Upper lobe of right lung (tissue), 1 donor: ENCODE results near the gene CAPN11. TPM values are rescaled to one million over a fixed set of nuclear protein-coding genes. Genes with fewer than 3 reads are reported as not detected.

Experiments used
- ATAC-seq: fragments of 200-7000 bp; cut with Tn5 transposase; one replicate; pipeline ENCODE4 v1.9.1; 2020; ENCODE audit warnings: mild to moderate bottlenecking, moderate library complexity
- DNase-seq: peaks from one replicate; pipeline ENCODE4 v3.0.0-alpha.2; 2020
- H3K27ac ChIP-seq: fragments of 200-600 bp; one replicate; pipeline ENCODE4 v1.8.0; 2022
- H3K27me3 ChIP-seq: fragments of 200-600 bp; one replicate; pipeline ENCODE4 v1.8.0; 2022; ENCODE audit warnings: mild to moderate bottlenecking
- H3K36me3 ChIP-seq: fragments of 200-600 bp; one replicate; pipeline ENCODE4 v1.8.0; 2022
- H3K4me1 ChIP-seq: fragments of 200-600 bp; one replicate; pipeline ENCODE4 v1.8.0; 2022
- H3K4me3 ChIP-seq: fragments of 200-600 bp; one replicate; pipeline ENCODE4 v1.8.0; 2022; ENCODE audit warnings: mild to moderate bottlenecking
- H3K9me3 ChIP-seq: fragments of 200-600 bp; one replicate; pipeline ENCODE4 v1.8.0; 2022
- CTCF ChIP-seq: fragments of 200-600 bp; IDR thresholded peaks from one replicate; pipeline ENCODE4 v1.8.0; 2022; ENCODE audit warnings: antibody characterized with exemption
- intact Hi-C: fragments of 100-400 bp; cut with DNase I; formaldehyde crosslinking; loops from one replicate; pipeline ENCODE4 v1.11.0; 2022
- total RNA-seq: library from RNA; stranded (reverse); fragmentation: NEBNext Ultra II Directional; extraction: Animal tissue kit (Norgen Biotek cat#: 25700); gene quantifications from one replicate; pipeline ENCODE4 v1.2.1, GENCODE V29; 2021
- donor health status: DM: no; HTN: yes; CAD: no; lungs with severe emphysema.

The CAPN11 gene
- total RNA-seq, 1 donor from 2014 or later = 1.6 TPM

GRCh38 chr6:44207966-44208365 lies 49.3 kb downstream of the CAPN11 start:
- no peak overlapping the region for H3K27ac ChIP-seq
- intact Hi-C loops = no loop called here
- DNase-seq (no peak), ATAC-seq (no peak)
- H3K4me3 ChIP-seq = no peak overlapping the region
- no peaks in the 10 kb centered on the region for H3K27me3 ChIP-seq
- no peaks in the 10 kb centered on the region for H3K4me1 ChIP-seq
- no peak for TF ChIP-seq CTCF
- no peaks in the 10 kb centered on the region for H3K9me3 ChIP-seq
- H3K36me3 ChIP-seq = no peaks in the 10 kb centered on the region

GRCh38 chr6:44211284-44211683 lies 52.7 kb downstream of the CAPN11 start:
- Histone ChIP-seq H3K27ac (no peak overlapping the region), H3K36me3 (no peaks in the 10 kb centered on the region), H3K27me3 (no peaks in the 10 kb centered on the region), H3K4me1 (no peaks in the 10 kb centered on the region), H3K4me3 (no peak overlapping the region), H3K9me3 (no peaks in the 10 kb centered on the region)
- intact Hi-C loops = no loop called here
- TF ChIP-seq CTCF = no peak
- DNase-seq = no peak
- ATAC-seq = no peak

GRCh38 chr6:44214307-44214706 lies 55.7 kb downstream of the CAPN11 start:
- intact Hi-C loops = no loop called here
- Histone ChIP-seq H3K4me3 (no peak overlapping the region), H3K4me1 (peaks cover 25% of the 10 kb centered on the region), H3K36me3 (no peaks in the 10 kb centered on the region), H3K9me3 (no peaks in the 10 kb centered on the region), H3K27ac (no peak overlapping the region), H3K27me3 (no peaks in the 10 kb centered on the region)
- ATAC-seq (no peak), DNase-seq (no peak)
- TF ChIP-seq CTCF = no peak

GRCh38 chr6:44216677-44217331 lies 58.2 kb downstream of the CAPN11 start, which contains the start of gene MYMX:
TSS of gene MYMX (plus strand) at chr6:44216926. CDS start at chr6:44217472, 546 bp downstream.
- Histone ChIP-seq H3K4me1 (peaks cover 42% of the 10 kb centered on the region), H3K4me3 (no peak within 1 kb of the TSS), H3K36me3 (no peaks in the 10 kb centered on the region), H3K27me3 (no peaks in the 10 kb centered on the region), H3K9me3 (no peaks in the 10 kb centered on the region), H3K27ac (peak within 1 kb of the TSS; percentile 84)
- intact Hi-C loops = no loop called here
- no peak for TF ChIP-seq CTCF
- ATAC-seq (no peak), DNase-seq (no peak)

- Histone ChIP-seq H3K27me3 (no peaks in the 10 kb centered on the region), H3K9me3 (no peaks in the 10 kb centered on the region), H3K36me3 (no peaks in the 10 kb centered on the region), H3K4me1 (peaks cover 49% of the 10 kb centered on the region), H3K4me3 (no peak overlapping the region), H3K27ac (peak overlapping the region; percentile 84)
- intact Hi-C loops = no loop called here
- DNase-seq (peak; percentile 75), ATAC-seq (no peak)
- no peak for TF ChIP-seq CTCF
These were observed 58.9 kb downstream of the CAPN11 start for GRCh38 chr6:44217332-44218143.
